ENCODE results near the gene TMEM156. TPM values are rescaled to one million over a fixed set of nuclear protein-coding genes. Genes with fewer than 3 reads are reported as not detected.

TMEM156 gene
- total and polyA plus RNA-seq, 10 of the 15 experiments (the other 5 are each of a cell fraction or from before 2014, with no cell fraction given) = 20.8 to 48.3 (median 32.7) TPM

- intact Hi-C loops (cut with micrococcal nuclease; ENCODE audit: unreplicated experiment) = no loop called here
- SMC1A ChIA-PET (ENCODE audit: uncharacterized antibody, unreplicated experiment) = interaction anchor here (0.5 to 1.5 kb wide), 4 partner anchors 14 to 255 kb away, joined by 3 to 7 read pairs (median 4); no protein-coding TSS in a partner anchor
- RAD21 ChIA-PET (ENCODE audit: unreplicated experiment) = interaction anchor here (1.4 kb wide), 1 partner anchor 50 kb away, joined by 4 read pairs; no protein-coding TSS in a partner anchor
- Histone ChIP-seq H4K20me1 (ENCODE audit: control insufficient read depth, insufficient read depth) (no peaks in the 10 kb centered on the region), H3K9me3 (replicated peaks; ENCODE audit: control insufficient read depth, insufficient read depth, low read length) (no peaks in the 10 kb centered on the region), H3K79me2 (ENCODE audit: control insufficient read depth, insufficient read depth, low read length) (no peaks in the 10 kb centered on the region), H3K4me2 (ENCODE audit: control insufficient read depth, insufficient read depth) (no peak overlapping the region), H3K27ac (ENCODE audit: control insufficient read depth, insufficient read depth) (no peak overlapping the region), H3K36me3 (ENCODE audit: control insufficient read depth in 2 of 2, insufficient read depth in 2 of 2, low read length in 1 of 2) (no peaks in the 10 kb centered on the region), H3K4me3 (no peak overlapping the region), H3K9ac (ENCODE audit: control insufficient read depth, insufficient read depth, low read length) (no peak overlapping the region), H3K4me1 (ENCODE audit: control insufficient read depth, insufficient read depth, low read length) (no peaks in the 10 kb centered on the region), H2AFZ (ENCODE audit: control insufficient read depth, low read depth, low read length) (no peak overlapping the region), H3K27me3 (replicated peaks in 1 of 2; ENCODE audit: control insufficient read depth in 2 of 2, insufficient read depth in 2 of 2, low read length in 1 of 2) (no peaks in the 10 kb centered on the region)
- POLR2A ChIA-PET = no interaction called here
- 50% methylated on average over 2 of the region's 2 CpGs for WGBS (ENCODE audit: insufficient coverage, insufficient replicate concordance, low lambda C conversion rate, missing lambda C conversion rate)
- DNase-seq (ENCODE audit: low read depth, low spot score) (no peak), FAIRE-seq (no peak), ATAC-seq (no peak)
- CTCF ChIA-PET = interaction anchor here (1.1 to 1.2 kb wide), 2 partner anchors 10 to 96 kb away, joined by 3 read pairs; no protein-coding TSS in a partner anchor
- in situ Hi-C loops (cut with MboI) = no loop called here
- BruUV-seq (replicated peaks) = no TSS peak
- TF ChIP-seq EGR1 (IDR thresholded peaks at IDR 0.05; ENCODE audit: borderline replicate concordance in 1 of 2, low read depth in 2 of 2, low read length in 2 of 2) (no peak), FOXM1 (IDR thresholded peaks at IDR 0.05; ENCODE audit: low read depth, low read length) (no peak), KDM1A (IDR thresholded peaks at IDR 0.05; ENCODE audit: borderline replicate concordance) (no peak), BHLHE40 (IDR thresholded peaks at IDR 0.05; ENCODE audit: borderline replicate concordance in 1 of 2, low read depth in 2 of 2, low read length in 1 of 2) (no peak), MAX (IDR thresholded peaks at IDR 0.05; ENCODE audit: low read depth, low read length) (no peak), TCF3 (IDR thresholded peaks at IDR 0.05; ENCODE audit: borderline replicate concordance, insufficient read depth, low read depth, low read length) (no peak)
- TF ChIP-seq, protein P1, sequence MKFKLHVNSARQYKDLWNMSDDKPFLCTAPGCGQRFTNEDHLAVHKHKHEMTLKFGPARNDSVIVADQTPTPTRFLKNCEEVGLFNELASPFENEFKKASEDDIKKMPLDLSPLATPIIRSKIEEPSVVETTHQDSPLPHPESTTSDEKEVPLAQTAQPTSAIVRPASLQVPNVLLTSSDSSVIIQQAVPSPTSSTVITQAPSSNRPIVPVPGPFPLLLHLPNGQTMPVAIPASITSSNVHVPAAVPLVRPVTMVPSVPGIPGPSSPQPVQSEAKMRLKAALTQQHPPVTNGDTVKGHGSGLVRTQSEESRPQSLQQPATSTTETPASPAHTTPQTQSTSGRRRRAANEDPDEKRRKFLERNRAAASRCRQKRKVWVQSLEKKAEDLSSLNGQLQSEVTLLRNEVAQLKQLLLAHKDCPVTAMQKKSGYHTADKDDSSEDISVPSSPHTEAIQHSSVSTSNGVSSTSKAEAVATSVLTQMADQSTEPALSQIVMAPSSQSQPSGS (IDR thresholded peaks at IDR 0.05; ENCODE audit: low read length) = no peak
- TF ChIP-seq, protein P2, sequence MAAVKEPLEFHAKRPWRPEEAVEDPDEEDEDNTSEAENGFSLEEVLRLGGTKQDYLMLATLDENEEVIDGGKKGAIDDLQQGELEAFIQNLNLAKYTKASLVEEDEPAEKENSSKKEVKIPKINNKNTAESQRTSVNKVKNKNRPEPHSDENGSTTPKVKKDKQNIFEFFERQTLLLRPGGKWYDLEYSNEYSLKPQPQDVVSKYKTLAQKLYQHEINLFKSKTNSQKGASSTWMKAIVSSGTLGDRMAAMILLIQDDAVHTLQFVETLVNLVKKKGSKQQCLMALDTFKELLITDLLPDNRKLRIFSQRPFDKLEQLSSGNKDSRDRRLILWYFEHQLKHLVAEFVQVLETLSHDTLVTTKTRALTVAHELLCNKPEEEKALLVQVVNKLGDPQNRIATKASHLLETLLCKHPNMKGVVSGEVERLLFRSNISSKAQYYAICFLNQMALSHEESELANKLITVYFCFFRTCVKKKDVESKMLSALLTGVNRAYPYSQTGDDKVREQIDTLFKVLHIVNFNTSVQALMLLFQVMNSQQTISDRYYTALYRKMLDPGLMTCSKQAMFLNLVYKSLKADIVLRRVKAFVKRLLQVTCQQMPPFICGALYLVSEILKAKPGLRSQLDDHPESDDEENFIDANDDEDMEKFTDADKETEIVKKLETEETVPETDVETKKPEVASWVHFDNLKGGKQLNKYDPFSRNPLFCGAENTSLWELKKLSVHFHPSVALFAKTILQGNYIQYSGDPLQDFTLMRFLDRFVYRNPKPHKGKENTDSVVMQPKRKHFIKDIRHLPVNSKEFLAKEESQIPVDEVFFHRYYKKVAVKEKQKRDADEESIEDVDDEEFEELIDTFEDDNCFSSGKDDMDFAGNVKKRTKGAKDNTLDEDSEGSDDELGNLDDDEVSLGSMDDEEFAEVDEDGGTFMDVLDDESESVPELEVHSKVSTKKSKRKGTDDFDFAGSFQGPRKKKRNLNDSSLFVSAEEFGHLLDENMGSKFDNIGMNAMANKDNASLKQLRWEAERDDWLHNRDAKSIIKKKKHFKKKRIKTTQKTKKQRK (IDR thresholded peaks at IDR 0.05; ENCODE audit: low read depth, low read length) = no peak
- TF ChIP-seq, protein P3, sequence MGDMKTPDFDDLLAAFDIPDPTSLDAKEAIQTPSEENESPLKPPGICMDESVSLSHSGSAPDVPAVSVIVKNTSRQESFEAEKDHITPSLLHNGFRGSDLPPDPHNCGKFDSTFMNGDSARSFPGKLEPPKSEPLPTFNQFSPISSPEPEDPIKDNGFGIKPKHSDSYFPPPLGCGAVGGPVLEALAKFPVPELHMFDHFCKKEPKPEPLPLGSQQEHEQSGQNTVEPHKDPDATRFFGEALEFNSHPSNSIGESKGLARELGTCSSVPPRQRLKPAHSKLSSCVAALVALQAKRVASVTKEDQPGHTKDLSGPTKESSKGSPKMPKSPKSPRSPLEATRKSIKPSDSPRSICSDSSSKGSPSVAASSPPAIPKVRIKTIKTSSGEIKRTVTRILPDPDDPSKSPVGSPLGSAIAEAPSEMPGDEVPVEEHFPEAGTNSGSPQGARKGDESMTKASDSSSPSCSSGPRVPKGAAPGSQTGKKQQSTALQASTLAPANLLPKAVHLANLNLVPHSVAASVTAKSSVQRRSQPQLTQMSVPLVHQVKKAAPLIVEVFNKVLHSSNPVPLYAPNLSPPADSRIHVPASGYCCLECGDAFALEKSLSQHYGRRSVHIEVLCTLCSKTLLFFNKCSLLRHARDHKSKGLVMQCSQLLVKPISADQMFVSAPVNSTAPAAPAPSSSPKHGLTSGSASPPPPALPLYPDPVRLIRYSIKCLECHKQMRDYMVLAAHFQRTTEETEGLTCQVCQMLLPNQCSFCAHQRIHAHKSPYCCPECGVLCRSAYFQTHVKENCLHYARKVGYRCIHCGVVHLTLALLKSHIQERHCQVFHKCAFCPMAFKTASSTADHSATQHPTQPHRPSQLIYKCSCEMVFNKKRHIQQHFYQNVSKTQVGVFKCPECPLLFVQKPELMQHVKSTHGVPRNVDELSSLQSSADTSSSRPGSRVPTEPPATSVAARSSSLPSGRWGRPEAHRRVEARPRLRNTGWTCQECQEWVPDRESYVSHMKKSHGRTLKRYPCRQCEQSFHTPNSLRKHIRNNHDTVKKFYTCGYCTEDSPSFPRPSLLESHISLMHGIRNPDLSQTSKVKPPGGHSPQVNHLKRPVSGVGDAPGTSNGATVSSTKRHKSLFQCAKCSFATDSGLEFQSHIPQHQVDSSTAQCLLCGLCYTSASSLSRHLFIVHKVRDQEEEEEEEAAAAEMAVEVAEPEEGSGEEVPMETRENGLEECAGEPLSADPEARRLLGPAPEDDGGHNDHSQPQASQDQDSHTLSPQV (IDR thresholded peaks at IDR 0.05) = no peak
- TF ChIP-seq, protein P4, sequence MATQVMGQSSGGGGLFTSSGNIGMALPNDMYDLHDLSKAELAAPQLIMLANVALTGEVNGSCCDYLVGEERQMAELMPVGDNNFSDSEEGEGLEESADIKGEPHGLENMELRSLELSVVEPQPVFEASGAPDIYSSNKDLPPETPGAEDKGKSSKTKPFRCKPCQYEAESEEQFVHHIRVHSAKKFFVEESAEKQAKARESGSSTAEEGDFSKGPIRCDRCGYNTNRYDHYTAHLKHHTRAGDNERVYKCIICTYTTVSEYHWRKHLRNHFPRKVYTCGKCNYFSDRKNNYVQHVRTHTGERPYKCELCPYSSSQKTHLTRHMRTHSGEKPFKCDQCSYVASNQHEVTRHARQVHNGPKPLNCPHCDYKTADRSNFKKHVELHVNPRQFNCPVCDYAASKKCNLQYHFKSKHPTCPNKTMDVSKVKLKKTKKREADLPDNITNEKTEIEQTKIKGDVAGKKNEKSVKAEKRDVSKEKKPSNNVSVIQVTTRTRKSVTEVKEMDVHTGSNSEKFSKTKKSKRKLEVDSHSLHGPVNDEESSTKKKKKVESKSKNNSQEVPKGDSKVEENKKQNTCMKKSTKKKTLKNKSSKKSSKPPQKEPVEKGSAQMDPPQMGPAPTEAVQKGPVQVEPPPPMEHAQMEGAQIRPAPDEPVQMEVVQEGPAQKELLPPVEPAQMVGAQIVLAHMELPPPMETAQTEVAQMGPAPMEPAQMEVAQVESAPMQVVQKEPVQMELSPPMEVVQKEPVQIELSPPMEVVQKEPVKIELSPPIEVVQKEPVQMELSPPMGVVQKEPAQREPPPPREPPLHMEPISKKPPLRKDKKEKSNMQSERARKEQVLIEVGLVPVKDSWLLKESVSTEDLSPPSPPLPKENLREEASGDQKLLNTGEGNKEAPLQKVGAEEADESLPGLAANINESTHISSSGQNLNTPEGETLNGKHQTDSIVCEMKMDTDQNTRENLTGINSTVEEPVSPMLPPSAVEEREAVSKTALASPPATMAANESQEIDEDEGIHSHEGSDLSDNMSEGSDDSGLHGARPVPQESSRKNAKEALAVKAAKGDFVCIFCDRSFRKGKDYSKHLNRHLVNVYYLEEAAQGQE (IDR thresholded peaks at IDR 0.05; ENCODE audit: low read depth, low read length) = no peak
Observed at GRCh38 chr4:38951598-38951997, 80.6 kb downstream of the TMEM156 start.

All from GM12878 (cell line).